HCT116 (cell line): ENCODE measurements around the gene MACF1. TPM values are rescaled to one million over a fixed set of nuclear protein-coding genes. Genes with fewer than 3 reads are reported as not detected.

Experiments used
- ATAC-seq: fragments of 200-7000 bp; cut with Tn5 transposase; 2 replicates; pipeline ENCODE4 v1.9.1; 2020; ENCODE audit warnings: mild to moderate bottlenecking, moderate library complexity
- BruUV-seq: library from RNA; stranded (reverse); fragments of 400-500 nt; replicated peaks from 2 replicates; lab custom pipeline; 2021; lab: Mats Ljungman, UMichigan
- CTCF ChIA-PET: fragments of 300-600 bp; sonication (Branson Sonifier 250); formaldehyde crosslinking; loops from one replicate; lab custom pipeline; 2021; ENCODE audit warnings: antibody characterized with exemption; lab: Charles Lee
- POLR2A ChIA-PET: fragments of 300-600, 350-600 bp; sonication (Branson Sonifier 250); formaldehyde crosslinking; loops from one replicate; lab custom pipeline; 2021; ENCODE audit warnings: antibody characterized with exemption; lab: Charles Lee
- RAD21 ChIA-PET, 2 experiments: fragments of 300-600 bp; sonication (Branson Sonifier 250); formaldehyde crosslinking; loops; one replicate each; lab custom pipeline; 2023; ENCODE audit warnings: low total read pairs in 2 of 2; ENCODE audit not compliant: uncharacterized antibody in 2 of 2, unreplicated experiment in 2 of 2, low non-redundant PET in 1 of 2; lab: Charles Lee
- DNase-seq: peaks from one replicate; pipeline ENCODE4 v3.0.0-alpha.2; 2010; ENCODE audit warnings: low read depth, low spot score
- H2AFZ ChIP-seq: fragments of 200-600 bp; shearing (Covaris generic), sonication (generic); 2 replicates; pipeline ENCODE4 v1.6.1; 2017; ENCODE audit warnings: low read depth, mixed run types, mixed read lengths, antibody characterized with exemption, low read length; ENCODE audit not compliant: poor library complexity, severe bottlenecking
- H3K27ac ChIP-seq: 2 replicates; pipeline ENCODE4 v1.5.1; 2012; ENCODE audit warnings: low read depth, low read length
- H3K27me3 ChIP-seq: fragments of 200-600 bp; sonication (generic); 2 replicates; pipeline ENCODE4 v1.6.1; 2016; ENCODE audit warnings: mixed run types, low read length, mixed read lengths; ENCODE audit not compliant: insufficient read depth
- H3K36me3 ChIP-seq, 2 experiments: fragments of 200-500 bp in 1 of 2; fragments of 200-600 bp in 1 of 2; sonication (Bioruptor generic) in 1 of 2; sonication (generic) in 1 of 2; 2 replicates each; pipeline versions ENCODE4 v1.5.1 to v1.6.1; 2014 to 2016; ENCODE audit warnings: low read length in 2 of 2, inconsistent platforms in 1 of 2, mixed read lengths in 1 of 2, mixed run types in 1 of 2; ENCODE audit not compliant: insufficient read depth in 2 of 2, control insufficient read depth in 1 of 2
- H3K4me1 ChIP-seq, 2 experiments: fragments of 200-600 bp in 1 of 2; sonication (generic) in 1 of 2; 2 replicates each; pipeline versions ENCODE4 v1.5.1 to v1.6.1; 2012 to 2017; ENCODE audit warnings: low read length in 2 of 2, inconsistent platforms in 1 of 2, mild to moderate bottlenecking in 1 of 2, mixed read lengths in 1 of 2, mixed run types in 1 of 2, moderate library complexity in 1 of 2; ENCODE audit not compliant: insufficient read depth in 2 of 2, control insufficient read depth in 1 of 2
- H3K4me2 ChIP-seq: fragments of 200-600 bp; sonication (generic); 2 replicates; pipeline ENCODE4 v1.6.1; 2017; ENCODE audit warnings: mixed run types, low read length, mixed read lengths
- H3K4me3 ChIP-seq, 2 experiments: fragments of 200-600 bp in 1 of 2; sonication (generic) in 1 of 2; replicated peaks in 1 of 2; 2 replicates each; pipeline ENCODE4 v1.5.1; 2011 to 2016; ENCODE audit warnings: low read length in 2 of 2, control low read depth in 1 of 2, low read depth in 1 of 2, mild to moderate bottlenecking in 1 of 2, mixed read lengths in 1 of 2, mixed run types in 1 of 2
- H3K79me2 ChIP-seq: fragments of 200-600 bp; sonication (generic); 2 replicates; pipeline ENCODE4 v1.6.1; 2017; ENCODE audit warnings: mild to moderate bottlenecking, mixed run types, low read length, moderate library complexity, mixed read lengths; ENCODE audit not compliant: insufficient read depth
- H3K9ac ChIP-seq: fragments of 200-600 bp; sonication (generic); 2 replicates; pipeline ENCODE4 v1.6.1; 2016; ENCODE audit warnings: low read length, mixed read lengths
- H3K9me2 ChIP-seq: fragments of 200-600 bp; sonication (generic), shearing (Covaris generic); 2 replicates; pipeline ENCODE4 v1.6.1; 2017; ENCODE audit warnings: mixed run types, mild to moderate bottlenecking, moderate library complexity; ENCODE audit not compliant: insufficient read depth
- H3K9me3 ChIP-seq, 2 experiments: fragments of 200-500 bp in 1 of 2; fragments of 200-600 bp in 1 of 2; sonication (Bioruptor generic) in 1 of 2; sonication (generic) in 1 of 2; 2 replicates each; pipeline ENCODE4 v1.6.1; 2014 to 2017; ENCODE audit warnings: low read length in 2 of 2, mixed read lengths in 2 of 2, inconsistent platforms in 1 of 2, low read depth in 1 of 2, mild to moderate bottlenecking in 1 of 2, mixed run types in 1 of 2, moderate library complexity in 1 of 2; ENCODE audit not compliant: control insufficient read depth in 1 of 2, insufficient read depth in 1 of 2
- H4K20me1 ChIP-seq: fragments of 200-600 bp; sonication (generic), shearing (Covaris generic); 2 replicates; pipeline ENCODE4 v1.6.1; 2017; ENCODE audit warnings: mixed run types, mild to moderate bottlenecking, moderate library complexity; ENCODE audit not compliant: insufficient read depth
- CBX3 ChIP-seq: IDR thresholded peaks from 2 replicates; pipeline ENCODE4 v1.6.1; 2012; ENCODE audit warnings: low read depth
- CEBPB ChIP-seq: IDR thresholded peaks from 2 replicates; pipeline ENCODE4 v1.6.1; 2012; ENCODE audit warnings: low read depth
- EGR1 ChIP-seq: IDR thresholded peaks from 2 replicates; pipeline ENCODE4 v1.6.1; 2012; ENCODE audit warnings: low read depth
- ELF1 ChIP-seq: IDR thresholded peaks from 2 replicates; pipeline ENCODE4 v1.6.1; 2012; ENCODE audit warnings: low read depth, borderline replicate concordance
- EZH2 ChIP-seq: fragments of 200-600 bp; sonication (generic); IDR thresholded peaks from 2 replicates; pipeline ENCODE4 v1.6.1; 2017; ENCODE audit warnings: antibody characterized with exemption, mixed run types
- EZH2phosphoT487 ChIP-seq: fragments of 200-600 bp; IDR thresholded peaks from 2 replicates; pipeline ENCODE4 v1.6.1; 2018; ENCODE audit warnings: antibody characterized with exemption, borderline replicate concordance
- FOSL1 ChIP-seq: IDR thresholded peaks from 2 replicates; pipeline ENCODE4 v1.6.1; 2012; ENCODE audit warnings: low read depth
- POLR2AphosphoS5 ChIP-seq: IDR thresholded peaks from 2 replicates; pipeline ENCODE4 v1.6.1; 2011; ENCODE audit warnings: mild to moderate bottlenecking, low read depth, low read length, moderate library complexity
- RAD21 ChIP-seq: IDR thresholded peaks from 2 replicates; pipeline ENCODE4 v1.6.1; 2012; ENCODE audit warnings: low read depth, mild to moderate bottlenecking
- SIN3A ChIP-seq: IDR thresholded peaks from 2 replicates; pipeline ENCODE4 v1.6.1; 2012; ENCODE audit warnings: low read depth
- SP1 ChIP-seq: IDR thresholded peaks from 2 replicates; pipeline ENCODE4 v1.6.1; 2012; ENCODE audit warnings: low read depth
- SRF ChIP-seq: IDR thresholded peaks from 2 replicates; pipeline ENCODE4 v1.6.1; 2012; ENCODE audit warnings: low read depth
- YY1 ChIP-seq: IDR thresholded peaks from 2 replicates; pipeline ENCODE4 v1.6.1; 2011; ENCODE audit warnings: low read length, low read depth, moderate library complexity, mild to moderate bottlenecking; ENCODE audit not compliant: insufficient replicate concordance; ENCODE audit errors: extremely low read depth
- ZNF274 ChIP-seq: fragments of 200-500 bp; sonication (Bioruptor generic); IDR thresholded peaks from 2 replicates; pipeline ENCODE4 v1.6.1; 2014; ENCODE audit warnings: mild to moderate bottlenecking, low read depth, low read length, inconsistent platforms
- intact Hi-C: fragments of 100-400 bp; cut with micrococcal nuclease; formaldehyde crosslinking; loops from 2 replicates; pipeline ENCODE4 v1.10.0; 2022
- total RNA-seq: library from RNA; stranded (reverse); gene quantifications from one replicate; pipeline ENCODE4 v1.2.1, GENCODE V29; 2021; ENCODE audit not compliant: unreplicated experiment
- TF ChIP-seq, protein P1 (sequence below): IDR thresholded peaks from 2 replicates; pipeline ENCODE4 v1.6.1; 2012; ENCODE audit warnings: low read depth
- TF ChIP-seq, protein P2 (sequence below): IDR thresholded peaks from 2 replicates; pipeline ENCODE4 v1.6.1; 2012
- TF ChIP-seq, protein P3 (sequence below): IDR thresholded peaks from 2 replicates; pipeline ENCODE4 v1.6.1; 2012

Gene MACF1
- total RNA-seq, 1 experiment from 2014 or later, result 146 TPM

DNA sequence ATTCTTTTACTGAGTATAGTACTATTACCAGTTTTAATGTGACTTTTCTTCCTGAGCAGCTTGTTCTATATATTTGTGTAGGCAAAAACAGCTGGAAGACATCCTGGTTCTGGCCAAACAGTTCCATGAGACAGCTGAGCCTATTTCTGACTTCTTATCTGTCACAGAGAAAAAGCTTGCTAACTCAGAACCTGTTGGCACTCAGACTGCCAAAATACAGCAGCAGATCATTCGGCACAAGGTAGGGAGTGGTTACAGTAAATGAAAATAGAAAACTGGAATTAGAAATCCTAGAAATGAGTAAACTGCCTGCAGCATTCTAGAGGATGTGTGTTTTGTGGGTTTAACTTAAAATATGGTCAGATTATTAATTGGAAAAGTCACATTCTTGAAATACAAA lies 222.9 kb downstream of the MACF1 start (continued):
- TF ChIP-seq, protein P1, sequence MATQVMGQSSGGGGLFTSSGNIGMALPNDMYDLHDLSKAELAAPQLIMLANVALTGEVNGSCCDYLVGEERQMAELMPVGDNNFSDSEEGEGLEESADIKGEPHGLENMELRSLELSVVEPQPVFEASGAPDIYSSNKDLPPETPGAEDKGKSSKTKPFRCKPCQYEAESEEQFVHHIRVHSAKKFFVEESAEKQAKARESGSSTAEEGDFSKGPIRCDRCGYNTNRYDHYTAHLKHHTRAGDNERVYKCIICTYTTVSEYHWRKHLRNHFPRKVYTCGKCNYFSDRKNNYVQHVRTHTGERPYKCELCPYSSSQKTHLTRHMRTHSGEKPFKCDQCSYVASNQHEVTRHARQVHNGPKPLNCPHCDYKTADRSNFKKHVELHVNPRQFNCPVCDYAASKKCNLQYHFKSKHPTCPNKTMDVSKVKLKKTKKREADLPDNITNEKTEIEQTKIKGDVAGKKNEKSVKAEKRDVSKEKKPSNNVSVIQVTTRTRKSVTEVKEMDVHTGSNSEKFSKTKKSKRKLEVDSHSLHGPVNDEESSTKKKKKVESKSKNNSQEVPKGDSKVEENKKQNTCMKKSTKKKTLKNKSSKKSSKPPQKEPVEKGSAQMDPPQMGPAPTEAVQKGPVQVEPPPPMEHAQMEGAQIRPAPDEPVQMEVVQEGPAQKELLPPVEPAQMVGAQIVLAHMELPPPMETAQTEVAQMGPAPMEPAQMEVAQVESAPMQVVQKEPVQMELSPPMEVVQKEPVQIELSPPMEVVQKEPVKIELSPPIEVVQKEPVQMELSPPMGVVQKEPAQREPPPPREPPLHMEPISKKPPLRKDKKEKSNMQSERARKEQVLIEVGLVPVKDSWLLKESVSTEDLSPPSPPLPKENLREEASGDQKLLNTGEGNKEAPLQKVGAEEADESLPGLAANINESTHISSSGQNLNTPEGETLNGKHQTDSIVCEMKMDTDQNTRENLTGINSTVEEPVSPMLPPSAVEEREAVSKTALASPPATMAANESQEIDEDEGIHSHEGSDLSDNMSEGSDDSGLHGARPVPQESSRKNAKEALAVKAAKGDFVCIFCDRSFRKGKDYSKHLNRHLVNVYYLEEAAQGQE, result no peak
- TF ChIP-seq RAD21 (no peak), SRF (no peak), YY1 (no peak), ZNF274 (no peak)
- TF ChIP-seq, protein P2, sequence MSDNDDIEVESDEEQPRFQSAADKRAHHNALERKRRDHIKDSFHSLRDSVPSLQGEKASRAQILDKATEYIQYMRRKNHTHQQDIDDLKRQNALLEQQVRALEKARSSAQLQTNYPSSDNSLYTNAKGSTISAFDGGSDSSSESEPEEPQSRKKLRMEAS, result no peak
- TF ChIP-seq, protein P3, sequence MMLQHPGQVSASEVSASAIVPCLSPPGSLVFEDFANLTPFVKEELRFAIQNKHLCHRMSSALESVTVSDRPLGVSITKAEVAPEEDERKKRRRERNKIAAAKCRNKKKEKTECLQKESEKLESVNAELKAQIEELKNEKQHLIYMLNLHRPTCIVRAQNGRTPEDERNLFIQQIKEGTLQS, result no peak

DNA sequence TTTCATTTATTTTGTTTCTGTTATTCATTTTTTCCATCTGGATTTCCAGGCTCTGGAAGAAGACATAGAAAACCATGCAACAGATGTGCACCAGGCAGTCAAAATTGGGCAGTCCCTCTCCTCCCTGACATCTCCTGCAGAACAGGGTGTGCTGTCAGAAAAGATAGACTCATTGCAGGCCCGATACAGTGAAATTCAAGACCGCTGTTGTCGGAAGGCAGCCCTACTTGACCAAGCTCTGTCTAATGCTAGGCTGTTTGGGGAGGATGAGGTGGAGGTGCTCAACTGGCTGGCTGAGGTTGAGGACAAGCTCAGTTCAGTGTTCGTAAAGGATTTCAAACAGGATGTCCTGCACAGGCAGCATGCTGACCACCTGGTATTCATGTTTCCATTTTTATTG lies 223.4 kb downstream of the MACF1 start:
- no peaks in the 10 kb centered on the region for H3K9me2 ChIP-seq
- H3K36me3 ChIP-seq, result peaks cover 21 to 53% of the 10 kb centered on the region in 2 experiments
- ATAC-seq (no peak), DNase-seq (no peak)
- no peak overlapping the region for H3K4me2 ChIP-seq
- H3K79me2 ChIP-seq, result no peaks in the 10 kb centered on the region
- ChIA-PET CTCF (no interaction called here), POLR2A (no interaction called here), RAD21 (no interaction called here)
- no peak overlapping the region for H2AFZ ChIP-seq
- intact Hi-C loops, result no loop called here
- H3K9ac ChIP-seq, result no peak overlapping the region
- TF ChIP-seq SP1 (no peak), FOSL1 (no peak), ELF1 (no peak), SRF (no peak), EZH2phosphoT487 (no peak), CEBPB (no peak), POLR2AphosphoS5 (no peak), EZH2 (no peak), CBX3 (no peak), ZNF274 (no peak), SIN3A (no peak), EGR1 (no peak), YY1 (no peak)
- TF ChIP-seq, protein P1, result no peak
- BruUV-seq, result TSS peak; percentile 15
- no peaks in the 10 kb centered on the region for H3K9me3 ChIP-seq
- no peak overlapping the region for H3K27ac ChIP-seq
- H3K27me3 ChIP-seq, result no peaks in the 10 kb centered on the region
- H3K4me1 ChIP-seq, result no peaks in the 10 kb centered on the region
- no peak overlapping the region for H3K4me3 ChIP-seq
- no peaks in the 10 kb centered on the region for H4K20me1 ChIP-seq
